Left lung (tissue), 10 donors: ENCODE measurements around the gene INPP4B. TPM values are rescaled to one million over a fixed set of nuclear protein-coding genes. Genes with fewer than 3 reads are reported as not detected.

Experiments
- ATAC-seq: fragments of 200-7000 bp; cut with Tn5 transposase; one replicate; pipeline ENCODE4 v1.9.1; 2020; ENCODE audit warnings: moderate library complexity
- DNase-seq, 4 donors: peaks; one replicate each; pipeline ENCODE4 v3.0.0-alpha.2; 2013 to 2020
- H3K27ac ChIP-seq, 2 donors: fragments of 200-600 bp; sonication (generic) in 1 of 2; one replicate each; pipeline versions ENCODE4 v1.5.0 to v1.8.0; 2020 to 2021
- H3K27me3 ChIP-seq, 2 donors: fragments of 200-600 bp; sonication (generic) in 1 of 2; one replicate each; pipeline versions ENCODE4 v1.5.0 to v1.8.0; 2020 to 2021
- H3K36me3 ChIP-seq, 2 donors: fragments of 200-600 bp; sonication (generic) in 1 of 2; one replicate each; pipeline versions ENCODE4 v1.5.0 to v1.8.0; 2020 to 2021
- H3K4me1 ChIP-seq, 2 donors: fragments of 200-600 bp; one replicate each; pipeline ENCODE4 v1.8.0; 2021
- H3K4me3 ChIP-seq, 2 donors: fragments of 200-600 bp; sonication (generic) in 1 of 2; one replicate each; pipeline versions ENCODE4 v1.5.0 to v1.8.0; 2020 to 2021; ENCODE audit warnings: mild to moderate bottlenecking in 1 of 2
- H3K9me3 ChIP-seq, 2 donors: fragments of 200-600 bp; sonication (generic) in 1 of 2; one replicate each; pipeline versions ENCODE4 v1.5.0 to v1.8.0; 2020 to 2021
- CTCF ChIP-seq, 2 donors: fragments of 200-600 bp; sonication (generic) in 1 of 2; IDR thresholded peaks; one replicate each; pipeline versions ENCODE4 v1.5.0 to v1.8.0; 2021; ENCODE audit warnings: antibody characterized with exemption in 2 of 2
- intact Hi-C, 2 donors: fragments of 100-400 bp; cut with DNase I; formaldehyde crosslinking; loops; one replicate each; pipeline versions ENCODE4 v1.11.2 to v1.14.2; 2022
- polyA plus RNA-seq, 6 donors: library from polyadenylated mRNA; unstranded; fragments of 120-200 nt; gene quantifications; one replicate each; pipeline ENCODE4 v1.2.1, GENCODE V29; 2013; ENCODE audit not compliant: insufficient read length in 6 of 6
- total RNA-seq, 2 donors: library from RNA; stranded (reverse); fragmentation: NEBNext Ultra II Directional; extraction: Animal tissue kit (Norgen Biotek cat#: 25700); gene quantifications; one replicate each; pipeline ENCODE4 v1.2.1, GENCODE V29; 2021
- donor health status: DM: no; HTN: yes; CAD: no.
- donor health status: DM: no; HTN: no; CAD: no.

Gene INPP4B
- total and polyA plus RNA-seq, 8 donors: 7.3 to 15.1 (median 11.6) TPM

GRCh38 chr4:142497606-142498005 is 348.5 kb downstream of the INPP4B start:
- H3K36me3 ChIP-seq: no peaks in the 10 kb centered on the region
- ATAC-seq (no peak), DNase-seq (peak in 1 of 4 donors; percentile 16)
- no peak overlapping the region for H3K4me3 ChIP-seq
- TF ChIP-seq CTCF (IDR thresholded peaks at IDR 0.05): no peak
- intact Hi-C loops: no loop called here
- H3K27me3 ChIP-seq: no peaks in the 10 kb centered on the region
- H3K9me3 ChIP-seq: no peaks in the 10 kb centered on the region
- H3K4me1 ChIP-seq: no peaks in the 10 kb centered on the region
- H3K27ac ChIP-seq: no peak overlapping the region

GRCh38 chr4:142493255-142494110 is 352.6 kb downstream of the INPP4B start:
- intact Hi-C loops: no loop called here
- H3K9me3 ChIP-seq: no peaks in the 10 kb centered on the region
- TF ChIP-seq CTCF (IDR thresholded peaks at IDR 0.05): no peak

GRCh38 chr4:142485452-142485851 is 360.6 kb downstream of the INPP4B start:
- Histone ChIP-seq H3K27me3 (no peaks in the 10 kb centered on the region), H3K9me3 (no peaks in the 10 kb centered on the region), H3K27ac (no peak overlapping the region), H3K4me3 (no peak overlapping the region), H3K36me3 (no peaks in the 10 kb centered on the region), H3K4me1 (no peaks in the 10 kb centered on the region)
- intact Hi-C loops: no loop called here
- DNase-seq (no peak), ATAC-seq (no peak)
- no peak for TF ChIP-seq CTCF (IDR thresholded peaks at IDR 0.05)

More at GRCh38 chr4:142493255-142494110, 352.6 kb downstream of the INPP4B start:
- ATAC-seq (no peak), DNase-seq (no peak)
- Histone ChIP-seq H3K4me3 (no peak overlapping the region), H3K27ac (no peak overlapping the region), H3K36me3 (no peaks in the 10 kb centered on the region), H3K27me3 (no peaks in the 10 kb centered on the region), H3K4me1 (no peaks in the 10 kb centered on the region)

- ATAC-seq: no peak
- Histone ChIP-seq H3K9me3 (no peaks in the 10 kb centered on the region), H3K27ac (no peak overlapping the region), H3K4me3 (no peak overlapping the region), H3K36me3 (no peaks in the 10 kb centered on the region), H3K27me3 (no peaks in the 10 kb centered on the region), H3K4me1 (no peaks in the 10 kb centered on the region)
- DNase-seq: no peak
- TF ChIP-seq CTCF (IDR thresholded peaks at IDR 0.05): no peak
- intact Hi-C loops: no loop called here
Measured at GRCh38 chr4:142480244-142480643, 365.9 kb downstream of the INPP4B start.

- DNase-seq (no peak), ATAC-seq (no peak)
- Histone ChIP-seq H3K4me1 (no peaks in the 10 kb centered on the region), H3K9me3 (no peaks in the 10 kb centered on the region), H3K27me3 (no peaks in the 10 kb centered on the region), H3K36me3 (no peaks in the 10 kb centered on the region), H3K4me3 (no peak overlapping the region), H3K27ac (no peak overlapping the region)
- intact Hi-C loops: no loop called here
- no peak for TF ChIP-seq CTCF (IDR thresholded peaks at IDR 0.05)
Measured at GRCh38 chr4:142475663-142476062, 370.4 kb downstream of the INPP4B start.
